ENCODE data around the gene MCOLN2. TPM values are rescaled to one million over a fixed set of nuclear protein-coding genes. Genes with fewer than 3 reads are reported as not detected.
A peak's percentile ranks its signal among the peaks of the same experiment; 100 is the strongest.

Gene MCOLN2
- total RNA-seq, 1 experiment from 2014 or later = 1.3 TPM

GRCh38 chr1:84929581-84929980, 67.3 kb downstream of the MCOLN2 start:
- Histone ChIP-seq H2BK15ac (ENCODE audit: low read depth, low read length) (no peak overlapping the region), H2BK12ac (ENCODE audit: insufficient read length, low read depth, low read length) (no peak overlapping the region), H3K18ac (ENCODE audit: insufficient read length, low read depth, low read length) (no peak overlapping the region), H4K91ac (ENCODE audit: insufficient read length, low read depth, low read length) (no peak overlapping the region), H3K4ac (ENCODE audit: low read depth, low read length) (no peak overlapping the region), H3T11ph (ENCODE audit: low read length) (no peak overlapping the region), H4K8ac (replicated peaks; ENCODE audit: insufficient read length, low read depth, low read length) (no peak overlapping the region), H2AK5ac (ENCODE audit: insufficient read length, low read length) (no peak overlapping the region), H4K20me1 (ENCODE audit: control insufficient read depth, insufficient read depth, insufficient read length) (no peaks in the 10 kb centered on the region), H3K4me1 (ENCODE audit: insufficient read depth, low read length) (peaks cover 3% of the 10 kb centered on the region; the same call in 1 of the 2 replicates), H3K79me2 (ENCODE audit: insufficient read depth, low read length) (no peaks in the 10 kb centered on the region), H3K9ac (ENCODE audit: extremely low read depth, insufficient read length, low read length) (no peak overlapping the region), H3K9me3 (ENCODE audit: control insufficient read depth, low read depth, low read length) (no peaks in the 10 kb centered on the region), H2BK20ac (ENCODE audit: low read depth, low read length, poor library complexity, severe bottlenecking) (no peak overlapping the region), H3K79me1 (ENCODE audit: insufficient read depth, low read depth, low read length, poor library complexity, severe bottlenecking) (no peaks in the 10 kb centered on the region), H3K14ac (ENCODE audit: insufficient read depth, low read length) (no peak overlapping the region), H3K27me3 (ENCODE audit: insufficient read depth, low read length) (no peaks in the 10 kb centered on the region), H3K27ac (ENCODE audit: insufficient read length, low read depth, low read length) (no peak overlapping the region), H2BK5ac (ENCODE audit: insufficient read length, low read length) (no peak overlapping the region), H3K56ac (ENCODE audit: insufficient read length, low read depth, low read length) (no peak overlapping the region), H3K4me2 (ENCODE audit: insufficient read depth, insufficient read length, low read length) (no peak overlapping the region), H3K23me2 (ENCODE audit: insufficient read length, low read depth, low read length, poor library complexity, severe bottlenecking) (no peaks in the 10 kb centered on the region), H3K23ac (ENCODE audit: insufficient read length, low read depth, low read length) (no peak overlapping the region), H2BK120ac (ENCODE audit: low read depth, low read length, poor library complexity, severe bottlenecking) (no peak overlapping the region), H2AFZ (ENCODE audit: low read length) (no peak overlapping the region), H4K5ac (ENCODE audit: insufficient read length, low read depth, low read length) (no peak overlapping the region)
- DNase-seq = no peak
- no peaks in the 10 kb centered on the region for H3K9me3 Mint-ChIP-seq
- peak overlapping the region in 1 of 3 experiments; percentile 16; a peak in 1 of 7 replicates for H3K27ac Mint-ChIP-seq
- no peaks in the 10 kb centered on the region for H3K27me3 Mint-ChIP-seq (ENCODE audit: low read depth)
- H3K4me1 Mint-ChIP-seq = no peaks in the 10 kb centered on the region; a peak in 1 of 4 replicates
- TF ChIP-seq CTCF (conservative IDR thresholded peaks at IDR 0.05) = no peak
- no peaks in the 10 kb centered on the region for H3K36me3 Mint-ChIP-seq (ENCODE audit: insufficient read depth in 1 of 3, low read depth in 3 of 3)
- WGBS (ENCODE audit: extremely low coverage, insufficient read length, low lambda C conversion rate) = no CpG with 5 or more reads among the region's 1 CpG
- H3K4me3 Mint-ChIP-seq = no peak overlapping the region

All from H9 (cell line).